ENCODE data around the gene DNAH6.

DNAH6 gene

GRCh38 chr2:84792856-84793522, 276.7 kb downstream of the DNAH6 start:
- Histone ChIP-seq H3K9me3 (ENCODE audit: control insufficient read depth, insufficient read depth, low read length) (no peaks in the 10 kb centered on the region), H3K36me3 (ENCODE audit: control insufficient read depth, insufficient read depth, low read length) (no peaks in the 10 kb centered on the region), H3K4me3 (ENCODE audit: low read length) (no peak overlapping the region), H3K27ac (ENCODE audit: low read length) (no peak overlapping the region), H3K4me1 (ENCODE audit: control insufficient read depth, insufficient read depth, low read length) (no peaks in the 10 kb centered on the region), H3K27me3 (ENCODE audit: control insufficient read depth, insufficient read depth, low read length) (no peaks in the 10 kb centered on the region)
- whole genome bisulfite sequencing (ENCODE audit: insufficient coverage, insufficient read length) = no CpG with 5 or more reads among the region's 6 CpGs
- no peak for DNase-seq (ENCODE audit: low read depth, low spot score)

- WGBS (ENCODE audit: insufficient coverage, insufficient read length) = no CpG with 5 or more reads among the region's 4 CpGs
- Histone ChIP-seq H3K27me3 (ENCODE audit: control insufficient read depth, insufficient read depth, low read length) (0 out of 2 replicates have a peak, but pooled peaks cover 1% of the 10 kb centered on the region), H3K4me1 (ENCODE audit: control insufficient read depth, insufficient read depth, low read length) (peaks cover 2% of the 10 kb centered on the region; the same call in 1 of the 2 replicates), H3K27ac (ENCODE audit: low read length) (no peak overlapping the region), H3K4me3 (ENCODE audit: low read length) (no peak overlapping the region), H3K9me3 (ENCODE audit: control insufficient read depth, insufficient read depth, low read length) (no peaks in the 10 kb centered on the region), H3K36me3 (ENCODE audit: control insufficient read depth, insufficient read depth, low read length) (no peaks in the 10 kb centered on the region)
- no peak for DNase-seq (ENCODE audit: low read depth, low spot score)
Measured at GRCh38 chr2:84793641-84794040, 277.3 kb downstream of the DNAH6 start.

- H3K36me3 ChIP-seq (ENCODE audit: control insufficient read depth, insufficient read depth, low read length) = no peaks in the 10 kb centered on the region
- H3K27ac ChIP-seq (ENCODE audit: low read length) = no peak overlapping the region
- no peaks in the 10 kb centered on the region for H3K9me3 ChIP-seq (ENCODE audit: control insufficient read depth, insufficient read depth, low read length)
- H3K4me3 ChIP-seq (ENCODE audit: low read length) = no peak overlapping the region
- DNase-seq (ENCODE audit: low read depth, low spot score) = no peak
- peaks cover 8% of the 10 kb centered on the region for H3K4me1 ChIP-seq (ENCODE audit: control insufficient read depth, insufficient read depth, low read length)
- 0 out of 2 replicates have a peak, but pooled peaks cover 2% of the 10 kb centered on the region for H3K27me3 ChIP-seq (ENCODE audit: control insufficient read depth, insufficient read depth, low read length)
Measured at GRCh38 chr2:84796798-84797197, 280.5 kb downstream of the DNAH6 start.

GRCh38 chr2:84797271-84797670, 281.0 kb downstream of the DNAH6 start:
- WGBS (ENCODE audit: insufficient coverage, insufficient read length) = no CpG with 5 or more reads among the region's 3 CpGs
- no peak for DNase-seq (ENCODE audit: low read depth, low spot score)
- no peaks in the 10 kb centered on the region for H3K9me3 ChIP-seq (ENCODE audit: control insufficient read depth, insufficient read depth, low read length)
- no peak overlapping the region for H3K4me3 ChIP-seq (ENCODE audit: low read length)
- peaks cover 8% of the 10 kb centered on the region for H3K4me1 ChIP-seq (ENCODE audit: control insufficient read depth, insufficient read depth, low read length)
- no peak overlapping the region for H3K27ac ChIP-seq (ENCODE audit: low read length)
- H3K27me3 ChIP-seq (ENCODE audit: control insufficient read depth, insufficient read depth, low read length) = 0 out of 2 replicates have a peak, but pooled peaks cover 2% of the 10 kb centered on the region
- H3K36me3 ChIP-seq (ENCODE audit: control insufficient read depth, insufficient read depth, low read length) = no peaks in the 10 kb centered on the region

- peak overlapping the region; percentile 10 for H3K27ac ChIP-seq (ENCODE audit: low read length)
- WGBS (ENCODE audit: insufficient coverage, insufficient read length) = no CpG with 5 or more reads among the region's 1 CpG
Measured at GRCh38 chr2:84799772-84800171, 283.5 kb downstream of the DNAH6 start.

GRCh38 chr2:84800194-84800805, 284.0 kb downstream of the DNAH6 start:
- DNase-seq (ENCODE audit: low read depth, low spot score) = no peak
- Histone ChIP-seq H3K27me3 (ENCODE audit: control insufficient read depth, insufficient read depth, low read length) (0 out of 2 replicates have a peak, but pooled peaks cover 2% of the 10 kb centered on the region), H3K27ac (ENCODE audit: low read length) (peak overlapping the region; percentile 10), H3K9me3 (ENCODE audit: control insufficient read depth, insufficient read depth, low read length) (no peaks in the 10 kb centered on the region), H3K36me3 (ENCODE audit: control insufficient read depth, insufficient read depth, low read length) (no peaks in the 10 kb centered on the region), H3K4me1 (ENCODE audit: control insufficient read depth, insufficient read depth, low read length) (peaks cover 8% of the 10 kb centered on the region), H3K4me3 (ENCODE audit: low read length) (no peak overlapping the region)
- WGBS (ENCODE audit: insufficient coverage, insufficient read length) = no CpG with 5 or more reads among the region's 1 CpG

More at GRCh38 chr2:84799772-84800171, 283.5 kb downstream of the DNAH6 start:
- H3K4me1 ChIP-seq (ENCODE audit: control insufficient read depth, insufficient read depth, low read length) = peaks cover 8% of the 10 kb centered on the region
- no peak for DNase-seq (ENCODE audit: low read depth, low spot score)
- H3K36me3 ChIP-seq (ENCODE audit: control insufficient read depth, insufficient read depth, low read length) = no peaks in the 10 kb centered on the region
- no peaks in the 10 kb centered on the region for H3K9me3 ChIP-seq (ENCODE audit: control insufficient read depth, insufficient read depth, low read length)
- H3K27me3 ChIP-seq (ENCODE audit: control insufficient read depth, insufficient read depth, low read length) = 0 out of 2 replicates have a peak, but pooled peaks cover 2% of the 10 kb centered on the region
- H3K4me3 ChIP-seq (ENCODE audit: low read length) = no peak overlapping the region

GRCh38 chr2:84801811-84802210, 285.5 kb downstream of the DNAH6 start:
- Histone ChIP-seq H3K4me3 (ENCODE audit: low read length) (no peak overlapping the region), H3K27me3 (ENCODE audit: control insufficient read depth, insufficient read depth, low read length) (0 out of 2 replicates have a peak, but pooled peaks cover 2% of the 10 kb centered on the region), H3K36me3 (ENCODE audit: control insufficient read depth, insufficient read depth, low read length) (no peaks in the 10 kb centered on the region), H3K4me1 (ENCODE audit: control insufficient read depth, insufficient read depth, low read length) (peaks cover 8% of the 10 kb centered on the region), H3K27ac (ENCODE audit: low read length) (no peak overlapping the region), H3K9me3 (ENCODE audit: control insufficient read depth, insufficient read depth, low read length) (no peaks in the 10 kb centered on the region)
- DNase-seq (ENCODE audit: low read depth, low spot score) = no peak
- WGBS (ENCODE audit: insufficient coverage, insufficient read length) = no CpG with 5 or more reads among the region's 2 CpGs

GRCh38 chr2:84805250-84805958, 289.1 kb downstream of the DNAH6 start:
- Histone ChIP-seq H3K27ac (ENCODE audit: low read length) (no peak overlapping the region), H3K36me3 (ENCODE audit: control insufficient read depth, insufficient read depth, low read length) (no peaks in the 10 kb centered on the region), H3K27me3 (ENCODE audit: control insufficient read depth, insufficient read depth, low read length) (no peaks in the 10 kb centered on the region), H3K9me3 (ENCODE audit: control insufficient read depth, insufficient read depth, low read length) (no peaks in the 10 kb centered on the region), H3K4me3 (ENCODE audit: low read length) (no peak overlapping the region), H3K4me1 (ENCODE audit: control insufficient read depth, insufficient read depth, low read length) (no peaks in the 10 kb centered on the region)
- whole genome bisulfite sequencing (ENCODE audit: insufficient coverage, insufficient read length) = no CpG with 5 or more reads among the region's 1 CpG
- no peak for DNase-seq (ENCODE audit: low read depth, low spot score)

- H3K27me3 ChIP-seq (ENCODE audit: control insufficient read depth, insufficient read depth, low read length) = no peaks in the 10 kb centered on the region
- H3K4me3 ChIP-seq (ENCODE audit: low read length) = no peak overlapping the region
- no peaks in the 10 kb centered on the region for H3K9me3 ChIP-seq (ENCODE audit: control insufficient read depth, insufficient read depth, low read length)
- WGBS (ENCODE audit: insufficient coverage, insufficient read length) = no CpG with 5 or more reads among the region's 4 CpGs
- no peak overlapping the region for H3K27ac ChIP-seq (ENCODE audit: low read length)
- H3K36me3 ChIP-seq (ENCODE audit: control insufficient read depth, insufficient read depth, low read length) = no peaks in the 10 kb centered on the region
- H3K4me1 ChIP-seq (ENCODE audit: control insufficient read depth, insufficient read depth, low read length) = no peaks in the 10 kb centered on the region
- DNase-seq (ENCODE audit: low read depth, low spot score) = no peak
Measured at GRCh38 chr2:84807063-84807485, 290.8 kb downstream of the DNAH6 start.

- no peaks in the 10 kb centered on the region for H3K9me3 ChIP-seq (ENCODE audit: control insufficient read depth, insufficient read depth, low read length)
- H3K4me3 ChIP-seq (ENCODE audit: low read length) = no peak overlapping the region
- H3K36me3 ChIP-seq (ENCODE audit: control insufficient read depth, insufficient read depth, low read length) = no peaks in the 10 kb centered on the region
- no CpG with 5 or more reads among the region's 4 CpGs for WGBS (ENCODE audit: insufficient coverage, insufficient read length)
- H3K27me3 ChIP-seq (ENCODE audit: control insufficient read depth, insufficient read depth, low read length) = no peaks in the 10 kb centered on the region
- H3K4me1 ChIP-seq (ENCODE audit: control insufficient read depth, insufficient read depth, low read length) = no peaks in the 10 kb centered on the region
- H3K27ac ChIP-seq (ENCODE audit: low read length) = no peak overlapping the region
- DNase-seq (ENCODE audit: low read depth, low spot score) = no peak
Measured at GRCh38 chr2:84808279-84808678, 292.0 kb downstream of the DNAH6 start.

Measured in iPS DF 6.9 (cell line).